Measurements from ENCODE around the gene PRKN. TPM values are rescaled to one million over a fixed set of nuclear protein-coding genes. Genes with fewer than 3 reads are reported as not detected.

Gene PRKN
- total RNA-seq, 1 donor from 2014 or later, result 1.3 TPM

- Histone ChIP-seq H2AFZ (ENCODE audit: low read depth, low read length) (peak overlapping the region; percentile 59), H4K20me1 (ENCODE audit: insufficient read depth, low read length) (no peaks in the 10 kb centered on the region), H3K27me3 (ENCODE audit: insufficient read depth, low read length) (no peaks in the 10 kb centered on the region), H3K27ac (ENCODE audit: low read depth, low read length) (peak overlapping the region; percentile 67), H3K9me3 (ENCODE audit: insufficient read depth, low read depth, low read length) (no peaks in the 10 kb centered on the region), H3K4me3 (ENCODE audit: insufficient read depth, low read depth, low read length) (no peak overlapping the region), H3K36me3 (ENCODE audit: insufficient read depth, low read length) (no peaks in the 10 kb centered on the region), H3K9ac (ENCODE audit: low read length) (peak overlapping the region; percentile 54), H3K4me1 (ENCODE audit: insufficient read depth, low read length) (peaks cover 19% of the 10 kb centered on the region), H3K79me2 (ENCODE audit: insufficient read depth, low read length) (no peaks in the 10 kb centered on the region), H3K4me2 (ENCODE audit: low read length) (peak overlapping the region; percentile 69)
- FAIRE-seq, result no peak
- H3K27me3 Mint-ChIP-seq (ENCODE audit: low read depth, unreplicated experiment), result peaks cover 4% of the 10 kb centered on the region
- DNase-seq (ENCODE audit: low read depth), result peak; percentile 84
- peaks cover 8% of the 10 kb centered on the region for H3K4me1 Mint-ChIP-seq (ENCODE audit: low read depth, unreplicated experiment)
- H3K27ac Mint-ChIP-seq (ENCODE audit: unreplicated experiment), result no peak overlapping the region
- no peaks in the 10 kb centered on the region for H3K36me3 Mint-ChIP-seq (ENCODE audit: low read depth, unreplicated experiment)
- H3K4me3 Mint-ChIP-seq (ENCODE audit: unreplicated experiment), result no peak overlapping the region
- no peak for TF ChIP-seq EZH2 (IDR thresholded peaks at IDR 0.05; ENCODE audit: insufficient read depth, low read length)
- TF ChIP-seq CTCF (IDR thresholded peaks at IDR 0.05; ENCODE audit: insufficient read depth, low read depth, low read length), result peak; percentile 24
- peaks cover 4% of the 10 kb centered on the region for H3K9me3 Mint-ChIP-seq (ENCODE audit: unreplicated experiment)
Measured at GRCh38 chr6:161444464-161444863, 1283.1 kb downstream of the PRKN start.

GRCh38 chr6:161443848-161444247 lies 1283.7 kb downstream of the PRKN start:
- Mint-ChIP-seq H3K27ac (ENCODE audit: unreplicated experiment) (no peak overlapping the region), H3K27me3 (ENCODE audit: low read depth, unreplicated experiment) (peaks cover 4% of the 10 kb centered on the region), H3K9me3 (ENCODE audit: unreplicated experiment) (peaks cover 4% of the 10 kb centered on the region), H3K4me1 (ENCODE audit: low read depth, unreplicated experiment) (peaks cover 13% of the 10 kb centered on the region), H3K36me3 (ENCODE audit: low read depth, unreplicated experiment) (no peaks in the 10 kb centered on the region), H3K4me3 (ENCODE audit: unreplicated experiment) (no peak overlapping the region)
- no peaks in the 10 kb centered on the region for H3K27me3 ChIP-seq (ENCODE audit: insufficient read depth, low read length)
- no peaks in the 10 kb centered on the region for H3K36me3 ChIP-seq (ENCODE audit: insufficient read depth, low read length)
- FAIRE-seq (no peak), DNase-seq (ENCODE audit: low read depth) (peak; percentile 74)
- H3K27ac ChIP-seq (ENCODE audit: low read depth, low read length), result peak overlapping the region; percentile 67
- no peaks in the 10 kb centered on the region for H3K79me2 ChIP-seq (ENCODE audit: insufficient read depth, low read length)
- H3K4me1 ChIP-seq (ENCODE audit: insufficient read depth, low read length), result peaks cover 25% of the 10 kb centered on the region
- peak overlapping the region; percentile 59 for H2AFZ ChIP-seq (ENCODE audit: low read depth, low read length)
- no peak overlapping the region for H3K4me3 ChIP-seq (ENCODE audit: insufficient read depth, low read depth, low read length)
- H3K9ac ChIP-seq (ENCODE audit: low read length), result peak overlapping the region; percentile 54
- no peak for TF ChIP-seq CTCF (IDR thresholded peaks at IDR 0.05; ENCODE audit: insufficient read depth, low read depth, low read length)
- TF ChIP-seq EZH2 (IDR thresholded peaks at IDR 0.05; ENCODE audit: insufficient read depth, low read length), result no peak
- no peaks in the 10 kb centered on the region for H4K20me1 ChIP-seq (ENCODE audit: insufficient read depth, low read length)
- peak overlapping the region; percentile 69 for H3K4me2 ChIP-seq (ENCODE audit: low read length)
- H3K9me3 ChIP-seq (ENCODE audit: insufficient read depth, low read depth, low read length), result no peaks in the 10 kb centered on the region

- peaks cover 35% of the 10 kb centered on the region for H3K4me1 ChIP-seq (ENCODE audit: insufficient read depth, low read length)
- no peak overlapping the region for H3K4me3 Mint-ChIP-seq (ENCODE audit: unreplicated experiment)
- peaks cover 4% of the 10 kb centered on the region for H3K27me3 Mint-ChIP-seq (ENCODE audit: low read depth, unreplicated experiment)
- H2AFZ ChIP-seq (ENCODE audit: low read depth, low read length), result peak overlapping the region; percentile 23
- no peak overlapping the region for H3K9ac ChIP-seq (ENCODE audit: low read length)
- H3K79me2 ChIP-seq (ENCODE audit: insufficient read depth, low read length), result no peaks in the 10 kb centered on the region
- peaks cover 14% of the 10 kb centered on the region for H3K4me1 Mint-ChIP-seq (ENCODE audit: low read depth, unreplicated experiment)
- H3K36me3 ChIP-seq (ENCODE audit: insufficient read depth, low read length), result no peaks in the 10 kb centered on the region
- H3K4me2 ChIP-seq (ENCODE audit: low read length), result no peak overlapping the region
- no peaks in the 10 kb centered on the region for H3K36me3 Mint-ChIP-seq (ENCODE audit: low read depth, unreplicated experiment)
- no peak overlapping the region for H3K4me3 ChIP-seq (ENCODE audit: insufficient read depth, low read depth, low read length)
- FAIRE-seq (no peak), DNase-seq (ENCODE audit: low read depth) (no peak)
- no peak for TF ChIP-seq EZH2 (IDR thresholded peaks at IDR 0.05; ENCODE audit: insufficient read depth, low read length)
- TF ChIP-seq CTCF (IDR thresholded peaks at IDR 0.05; ENCODE audit: insufficient read depth, low read depth, low read length), result no peak
- no peaks in the 10 kb centered on the region for H3K9me3 ChIP-seq (ENCODE audit: insufficient read depth, low read depth, low read length)
- no peak overlapping the region for H3K27ac ChIP-seq (ENCODE audit: low read depth, low read length)
- no peaks in the 10 kb centered on the region for H4K20me1 ChIP-seq (ENCODE audit: insufficient read depth, low read length)
- peaks cover 4% of the 10 kb centered on the region for H3K9me3 Mint-ChIP-seq (ENCODE audit: unreplicated experiment)
- H3K27ac Mint-ChIP-seq (ENCODE audit: unreplicated experiment), result no peak overlapping the region
- no peaks in the 10 kb centered on the region for H3K27me3 ChIP-seq (ENCODE audit: insufficient read depth, low read length)
Measured at GRCh38 chr6:161442420-161442819, 1285.1 kb downstream of the PRKN start.
